Activated CD4-positive, CD25-positive, alpha-beta regulatory T cell treated with anti-CD3 and anti-CD28 coated beads, Interleukin-2, amount 50 U/mL, for 24 hours (primary cell): ENCODE measurements around the gene COL6A3.

Experiments used
- ATAC-seq, 2 donors: fragments of 150-1000 bp; cut with Tn5 transposase; one replicate each; pipeline ENCODE4 v1.10.0; 2021; ENCODE audit warnings: mild to moderate bottlenecking in 1 of 2, moderate library complexity in 1 of 2

The COL6A3 gene

GRCh38 chr2:237345891-237346640, 67.9 kb downstream of the COL6A3 start:
- ATAC-seq: no peak

GRCh38 chr2:237345411-237345810, 68.6 kb downstream of the COL6A3 start:
- no peak for ATAC-seq

- ATAC-seq: no peak
These were observed 69.0 kb downstream of the COL6A3 start for GRCh38 chr2:237344942-237345341.

- ATAC-seq: no peak
These were observed 70.0 kb downstream of the COL6A3 start for GRCh38 chr2:237343993-237344392.

- ATAC-seq: no peak
These were observed 72.1 kb downstream of the COL6A3 start for GRCh38 chr2:237341872-237342271.

GRCh38 chr2:237337586-237337985, 76.4 kb downstream of the COL6A3 start:
- ATAC-seq: no peak

GRCh38 chr2:237336131-237336530, 77.8 kb downstream of the COL6A3 start:
- no peak for ATAC-seq

- no peak for ATAC-seq
These were observed 80.2 kb downstream of the COL6A3 start for GRCh38 chr2:237333748-237334147.

GRCh38 chr2:237330541-237330940, 83.4 kb downstream of the COL6A3 start:
- ATAC-seq: no peak

- no peak for ATAC-seq
These were observed 86.6 kb downstream of the COL6A3 start for GRCh38 chr2:237327175-237327950.

- no peak for ATAC-seq
These were observed 87.4 kb downstream of the COL6A3 start for GRCh38 chr2:237326266-237327171.

- no peak for ATAC-seq
These were observed 89.1 kb downstream of the COL6A3 start for GRCh38 chr2:237324837-237325236.

- no peak for ATAC-seq
These were observed 89.5 kb downstream of the COL6A3 start for GRCh38 chr2:237324405-237324831.

GRCh38 chr2:237323656-237324055, 90.3 kb downstream of the COL6A3 start:
- no peak for ATAC-seq

- no peak for ATAC-seq
These were observed 91.4 kb downstream of the COL6A3 start for GRCh38 chr2:237322564-237322963.

- ATAC-seq: no peak
These were observed 92.2 kb downstream of the COL6A3 start for GRCh38 chr2:237321746-237322145.

- no peak for ATAC-seq
These were observed 93.0 kb downstream of the COL6A3 start for GRCh38 chr2:237320801-237321560.

GRCh38 chr2:237319887-237320286, 94.1 kb downstream of the COL6A3 start:
- ATAC-seq: no peak

GRCh38 chr2:237319086-237319820, 94.7 kb downstream of the COL6A3 start:
- ATAC-seq: no peak

- no peak for ATAC-seq
These were observed 97.6 kb downstream of the COL6A3 start for GRCh38 chr2:237316339-237316738.

- no peak for ATAC-seq
These were observed 98.1 kb downstream of the COL6A3 start for GRCh38 chr2:237315829-237316225.
